Stimulated activated naive CD4-positive, alpha-beta T cell treated with Interleukin-2 at 50 U/mL for 16 hours (primary cell): ENCODE data around the gene KCNAB1.

Experiments
- DNase-seq: peaks from one replicate; lab custom pipeline; 2025; lab: John Stamatoyannopoulos, UW

KCNAB1 gene

DNA sequence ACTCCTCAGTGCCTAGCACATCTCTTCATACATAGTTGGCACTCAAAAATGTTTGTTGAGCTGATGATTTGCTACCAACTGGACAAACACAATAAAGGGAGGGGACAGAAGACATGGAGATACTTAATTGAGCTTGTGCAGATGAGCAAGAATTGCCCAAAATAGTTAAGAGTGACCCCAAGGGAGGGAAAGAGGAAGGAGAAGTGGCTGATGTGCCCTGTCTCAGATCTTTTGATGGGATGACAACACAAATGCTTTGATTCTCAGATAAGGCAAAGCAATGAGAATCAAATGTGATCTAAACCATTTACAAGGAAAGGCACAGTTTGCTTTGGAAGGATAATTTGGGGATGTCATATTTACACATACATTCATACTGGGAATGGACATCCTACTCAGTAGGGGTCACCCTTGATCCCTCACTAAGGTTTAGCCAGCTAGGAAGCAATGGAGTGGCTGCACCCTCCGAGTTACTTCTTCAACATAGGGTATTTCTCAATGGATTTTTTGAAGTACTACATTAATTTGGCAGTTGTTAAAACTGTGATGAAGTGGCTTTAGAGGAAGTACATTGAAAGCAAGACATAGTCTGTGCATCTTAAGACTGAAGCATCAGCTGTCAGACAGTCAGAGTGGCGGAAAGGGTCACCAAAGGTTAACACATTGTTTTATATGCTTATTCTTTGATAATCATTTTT is 456.4 kb downstream of the KCNAB1 start:
- DNase-seq = no peak

DNA sequence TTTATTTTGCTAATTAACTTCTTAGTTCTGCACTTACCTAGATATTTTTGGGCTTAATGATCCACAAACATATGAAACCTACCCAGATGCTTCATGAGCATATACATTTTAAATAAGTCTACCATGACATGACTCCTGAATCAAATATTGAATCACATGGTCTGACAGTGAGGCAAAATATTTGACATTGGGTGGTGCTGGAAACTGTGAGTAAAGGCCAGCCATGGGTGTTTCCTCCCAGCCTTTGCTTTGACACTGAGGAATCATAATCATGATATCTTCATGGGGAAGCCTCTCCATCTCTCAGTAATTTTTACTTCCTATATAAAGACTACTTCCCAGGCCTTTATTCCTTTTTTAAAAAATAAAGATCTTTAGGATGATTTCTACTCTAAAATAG is 457.4 kb downstream of the KCNAB1 start:
- DNase-seq = no peak

DNA sequence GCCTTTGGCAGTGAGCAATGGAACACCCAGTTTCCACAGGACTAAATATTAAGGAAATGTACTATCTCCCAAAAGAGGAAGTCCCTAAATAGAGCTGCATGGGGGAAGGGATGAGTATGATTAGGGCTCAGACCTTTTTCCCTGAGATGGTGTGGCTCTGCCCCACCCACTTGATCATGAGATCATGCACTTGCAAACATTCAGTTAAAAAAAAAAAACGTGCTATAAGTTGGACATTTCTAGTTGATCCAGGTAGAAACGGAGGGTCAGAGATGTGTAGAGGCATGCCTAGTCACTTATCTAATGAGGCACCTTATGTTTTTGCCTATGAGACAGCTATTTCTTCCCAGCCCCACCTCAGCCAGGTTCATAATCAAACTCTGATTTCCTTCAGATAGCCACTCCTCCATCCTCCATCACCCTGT is 459.1 kb downstream of the KCNAB1 start:
- no peak for DNase-seq

DNA sequence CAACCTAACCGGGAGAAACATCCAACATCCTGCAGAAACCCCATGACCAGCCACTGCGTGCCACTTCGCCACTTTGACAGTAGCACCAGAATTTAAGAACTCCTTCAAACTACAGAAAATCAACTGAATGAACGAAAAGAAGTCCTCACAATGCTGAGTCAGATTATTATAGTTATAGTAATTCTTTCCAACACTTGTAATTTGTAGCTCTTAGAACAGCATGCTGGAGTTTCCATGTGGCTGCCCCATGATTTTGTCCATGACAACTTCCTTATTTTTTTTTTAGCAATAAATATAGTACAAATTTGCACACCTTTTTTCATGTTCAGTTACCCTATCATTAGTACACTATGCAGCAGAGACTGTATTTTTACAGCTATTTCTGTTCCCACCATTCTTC is 460.7 kb downstream of the KCNAB1 start:
- no peak for DNase-seq

DNA sequence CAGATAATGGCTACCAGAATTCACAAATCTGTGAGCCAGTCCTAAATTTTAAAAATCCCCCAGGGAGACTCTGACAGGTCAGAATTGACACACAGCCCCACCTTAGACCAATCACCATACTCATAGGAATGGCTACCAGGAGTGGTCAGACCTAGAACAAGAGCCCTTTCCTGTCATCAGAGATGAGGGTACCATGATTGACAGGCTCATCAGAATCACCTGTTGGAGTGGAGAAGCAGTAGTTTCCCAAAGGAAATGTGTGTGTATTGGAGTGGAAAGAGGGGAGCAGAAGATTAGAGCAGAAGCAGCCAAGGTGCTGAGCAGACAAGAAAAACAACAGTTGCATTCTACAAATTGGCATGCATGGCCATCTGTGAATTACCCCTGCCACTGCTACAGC is 461.6 kb downstream of the KCNAB1 start:
- DNase-seq = no peak

DNA sequence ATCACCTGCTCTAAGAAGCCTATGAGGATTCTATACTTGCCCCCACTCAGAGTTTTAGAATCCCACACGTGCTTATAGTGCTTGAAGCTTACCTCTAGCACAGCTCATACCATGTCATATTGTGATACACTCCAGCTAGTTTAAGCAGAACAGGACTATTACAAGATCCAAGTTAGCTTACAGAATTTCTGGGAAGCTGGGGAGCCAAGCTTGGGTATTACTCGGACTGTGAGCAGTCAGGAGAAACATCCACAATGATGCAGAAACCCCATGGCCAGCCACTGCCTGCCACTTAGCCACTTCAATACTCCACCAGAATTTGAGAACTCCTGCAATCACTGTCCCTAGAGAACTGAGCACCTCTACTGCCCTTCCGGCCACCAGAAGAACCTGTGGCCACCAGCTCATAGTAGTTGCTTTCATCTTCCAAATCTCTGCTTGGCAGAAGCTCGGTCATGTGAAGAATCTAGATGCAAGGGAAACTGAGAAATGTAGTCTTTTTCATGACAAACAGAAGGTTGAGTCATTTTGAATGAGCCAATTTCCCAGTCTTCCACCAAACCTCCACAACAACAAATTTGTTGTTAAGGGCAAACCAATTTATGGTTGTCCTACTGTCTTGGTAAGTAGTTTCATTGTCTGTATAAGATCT is 462.3 kb downstream of the KCNAB1 start:
- no peak for DNase-seq

DNA sequence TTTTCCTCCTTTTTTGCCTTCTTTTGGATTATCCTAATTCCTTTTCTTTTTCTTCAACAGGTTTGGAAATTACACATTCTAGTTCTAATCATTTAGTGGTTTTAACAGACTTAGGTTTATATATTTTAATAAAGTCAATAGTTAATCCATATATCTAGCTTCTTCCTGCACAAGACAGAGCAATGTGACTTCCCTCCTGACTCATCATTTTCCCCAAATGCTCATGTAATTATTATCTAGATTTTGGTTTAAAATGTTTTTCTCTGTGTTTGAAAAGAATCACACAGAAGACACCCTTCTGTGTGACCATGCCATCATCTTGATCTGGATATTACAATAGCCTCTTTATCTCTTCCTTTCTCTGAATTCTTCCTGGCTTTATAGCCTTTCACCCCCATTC is 463.1 kb downstream of the KCNAB1 start:
- no peak for DNase-seq

DNA sequence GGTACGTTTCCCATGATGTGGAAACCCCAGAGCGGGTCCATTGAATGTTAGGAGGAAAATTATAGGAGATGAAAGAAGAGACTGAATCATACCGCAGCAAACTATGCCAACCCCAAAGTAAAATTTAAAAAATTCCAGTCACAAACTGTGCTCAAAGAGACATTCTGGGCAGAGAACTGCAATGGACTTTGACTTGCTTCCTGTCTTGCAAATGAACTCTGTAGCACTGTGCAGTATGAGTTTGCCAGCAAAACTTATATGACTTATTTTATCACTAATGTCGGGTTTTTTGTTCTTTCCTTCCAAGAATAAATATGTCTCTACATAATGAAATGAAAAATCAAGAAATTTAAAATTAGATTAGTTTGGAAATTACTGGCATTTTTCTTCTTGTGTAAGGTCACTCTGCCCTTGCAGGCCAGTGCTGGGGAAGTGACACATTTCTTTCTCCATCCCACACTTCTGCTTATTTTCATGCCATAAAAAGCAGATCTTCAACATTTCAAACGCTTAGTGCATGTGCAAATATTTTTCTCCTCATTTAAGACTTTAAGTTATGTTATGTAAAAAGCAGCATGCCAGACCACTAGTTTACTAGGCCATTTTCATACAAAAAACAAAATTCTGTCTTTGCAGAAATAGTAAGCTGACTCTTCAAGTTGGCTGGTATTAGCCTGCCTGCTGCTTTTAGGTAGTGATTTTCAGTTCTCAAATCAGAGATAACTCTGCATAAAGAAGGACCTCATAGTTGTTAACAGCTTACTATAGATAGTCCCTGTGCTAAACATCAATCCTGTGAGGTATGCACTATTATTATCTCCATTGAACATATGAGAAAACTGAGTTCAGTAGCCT is 466.8 kb downstream of the KCNAB1 start:
- DNase-seq = no peak

DNA sequence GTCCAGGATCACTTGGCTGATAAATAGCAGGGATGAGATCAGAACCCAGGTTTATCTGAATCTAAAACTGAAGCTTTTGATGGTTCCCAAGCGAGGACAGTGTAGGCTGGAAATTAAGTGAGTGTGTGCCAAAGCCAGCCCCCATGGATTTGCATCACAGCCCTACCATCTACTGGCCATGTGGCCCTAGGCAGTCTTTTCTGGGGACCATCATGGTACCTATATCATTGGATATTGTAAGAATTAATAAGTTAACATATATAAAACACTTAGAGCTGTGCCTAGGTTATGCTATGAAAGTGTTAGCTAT is 467.3 kb downstream of the KCNAB1 start:
- DNase-seq = no peak
